Neural cell (in vitro differentiated cells): Measurements from ENCODE around the gene AHCTF1. TPM values are rescaled to one million over a fixed set of nuclear protein-coding genes. Genes with fewer than 3 reads are reported as not detected.

Experiments used
- H2AFZ ChIP-seq: fragments of 200-600, 300-800 bp; sonication (generic), shearing (Covaris generic); 2 replicates; pipeline ENCODE4 v1.6.0; 2014; ENCODE audit warnings: low read depth, mild to moderate bottlenecking, antibody characterized with exemption, low read length, moderate library complexity
- H3F3A ChIP-seq: fragments of 200-600 bp; shearing (Covaris generic); 2 replicates; pipeline ENCODE4 v1.6.1; 2016; ENCODE audit warnings: mild to moderate bottlenecking, moderate library complexity, mixed read lengths, antibody characterized with exemption, low read length; ENCODE audit not compliant: insufficient read depth, poor library complexity, severe bottlenecking
- H3K27ac ChIP-seq: fragments of 200-600, 300-800 bp; sonication (generic), shearing (Covaris generic); 2 replicates; pipeline ENCODE4 v1.5.1; 2014; ENCODE audit warnings: mild to moderate bottlenecking, low read length, moderate library complexity
- H3K27me3 ChIP-seq: fragments of 300-800, 200-600 bp; sonication (generic), shearing (Covaris generic); 2 replicates; pipeline ENCODE4 v1.6.0; 2014; ENCODE audit warnings: mild to moderate bottlenecking, low read depth, low read length, moderate library complexity; ENCODE audit not compliant: insufficient read depth
- H3K36me3 ChIP-seq: fragments of 300-800, 200-600 bp; sonication (generic), shearing (Covaris generic); 2 replicates; pipeline ENCODE4 v1.5.1; 2014; ENCODE audit warnings: mild to moderate bottlenecking, antibody characterized with exemption, low read length, moderate library complexity; ENCODE audit not compliant: insufficient read depth
- H3K4me2 ChIP-seq: fragments of 300-800, 200-600 bp; sonication (generic), shearing (Covaris generic); 2 replicates; pipeline ENCODE4 v1.6.0; 2014; ENCODE audit warnings: mild to moderate bottlenecking, low read length
- H3K4me3 ChIP-seq: fragments of 300-800, 200-600 bp; sonication (generic), shearing (Covaris generic); 2 replicates; pipeline ENCODE4 v1.5.1; 2014; ENCODE audit warnings: mild to moderate bottlenecking, low read length, moderate library complexity
- H3K79me2 ChIP-seq: fragments of 200-600 bp; shearing (Covaris generic); replicated peaks from 2 replicates; pipeline ENCODE4 v1.6.0; 2014; ENCODE audit warnings: mild to moderate bottlenecking, low read length, moderate library complexity; ENCODE audit not compliant: insufficient read depth
- H3K9ac ChIP-seq: fragments of 300-800, 200-600 bp; sonication (generic), shearing (Covaris generic); 2 replicates; pipeline ENCODE4 v1.6.1; 2016; ENCODE audit warnings: mild to moderate bottlenecking, low read length, mixed read lengths
- H3K9me2 ChIP-seq: fragments of 200-600 bp; shearing (Covaris generic); 2 replicates; pipeline ENCODE4 v1.6.1; 2016; ENCODE audit warnings: mild to moderate bottlenecking, low read length, mixed read lengths; ENCODE audit not compliant: insufficient read depth
- H3K9me3 ChIP-seq: fragments of 200-600, 300-800 bp; sonication (generic), shearing (Covaris generic); 2 replicates; pipeline ENCODE4 v1.6.1; 2016; ENCODE audit warnings: mild to moderate bottlenecking, mixed run types, low read length, moderate library complexity, mixed read lengths
- H4K20me1 ChIP-seq: fragments of 200-600 bp; shearing (Covaris generic); 2 replicates; pipeline ENCODE4 v1.6.1; 2016; ENCODE audit warnings: mild to moderate bottlenecking, mixed run types; ENCODE audit not compliant: insufficient read depth
- CTCF ChIP-seq: fragments of 450-650 bp; IDR thresholded peaks from 2 replicates; pipeline ENCODE4 v1.5.1; 2014; ENCODE audit warnings: antibody characterized with exemption, mild to moderate bottlenecking, moderate library complexity; ENCODE audit not compliant: poor library complexity, severe bottlenecking
- EP300 ChIP-seq: fragments of 450-650 bp; conservative IDR thresholded peaks from 2 replicates; pipeline ENCODE4 v1.6.1; 2014; ENCODE audit warnings: antibody characterized with exemption, mild to moderate bottlenecking, moderate library complexity; ENCODE audit not compliant: poor library complexity, severe bottlenecking
- EZH2 ChIP-seq: fragments of 200-600, 300-800 bp; shearing (Covaris generic), sonication (generic); IDR thresholded peaks from 2 replicates; pipeline ENCODE4 v1.6.1; 2014; ENCODE audit warnings: antibody characterized with exemption, low read length, borderline replicate concordance, mild to moderate bottlenecking; ENCODE audit not compliant: insufficient read depth, poor library complexity, severe bottlenecking
- MXI1 ChIP-seq: fragments of 450-650 bp; conservative IDR thresholded peaks from 2 replicates; pipeline ENCODE4 v1.6.1; 2014; ENCODE audit warnings: antibody characterized with exemption, mild to moderate bottlenecking; ENCODE audit not compliant: poor library complexity, severe bottlenecking
- POLR2AphosphoS5 ChIP-seq: IDR thresholded peaks from 2 replicates; pipeline ENCODE4 v1.6.1; 2012
- RAD21 ChIP-seq: fragments of 450-650 bp; conservative IDR thresholded peaks from 2 replicates; pipeline ENCODE4 v1.6.1; 2014; ENCODE audit warnings: antibody characterized with exemption, mild to moderate bottlenecking, moderate library complexity
- REST ChIP-seq: IDR thresholded peaks from 2 replicates; pipeline ENCODE4 v1.6.1; 2012; ENCODE audit warnings: borderline replicate concordance
- SMC3 ChIP-seq: fragments of 450-650 bp; conservative IDR thresholded peaks from 2 replicates; pipeline ENCODE4 v1.6.1; 2014; ENCODE audit warnings: antibody characterized with exemption, mild to moderate bottlenecking, moderate library complexity; ENCODE audit not compliant: poor library complexity
- TAF1 ChIP-seq: IDR thresholded peaks from 2 replicates; pipeline ENCODE4 v1.6.1; 2012; ENCODE audit warnings: low read depth
- polyA plus RNA-seq: library from polyadenylated mRNA; depleted of rRNA; stranded (reverse); fragments of >200 nt; gene quantifications from 2 replicates; pipeline ENCODE4 v1.2.3, GENCODE V29; 2014

AHCTF1 gene
- polyA plus RNA-seq, 1 donor from 2014 or later: 27.1 TPM

- TF ChIP-seq SMC3 (peak; percentile 50), CTCF (peak; percentile 62), POLR2AphosphoS5 (no peak), MXI1 (no peak), EP300 (no peak), TAF1 (no peak), REST (no peak), RAD21 (peak; percentile 67), EZH2 (no peak)
- Histone ChIP-seq H3K27ac (no peak overlapping the region), H3K36me3 (no peaks in the 10 kb centered on the region), H4K20me1 (no peaks in the 10 kb centered on the region), H2AFZ (no peak overlapping the region), H3K79me2 (no peaks in the 10 kb centered on the region), H3K4me3 (no peak overlapping the region), H3F3A (no peaks in the 10 kb centered on the region), H3K9ac (no peak overlapping the region), H3K9me2 (no peaks in the 10 kb centered on the region), H3K27me3 (no peaks in the 10 kb centered on the region), H3K9me3 (no peaks in the 10 kb centered on the region), H3K4me2 (no peak overlapping the region)
Observed at GRCh38 chr1:246907472-246907871, 24.3 kb downstream of the AHCTF1 start.

DNA sequence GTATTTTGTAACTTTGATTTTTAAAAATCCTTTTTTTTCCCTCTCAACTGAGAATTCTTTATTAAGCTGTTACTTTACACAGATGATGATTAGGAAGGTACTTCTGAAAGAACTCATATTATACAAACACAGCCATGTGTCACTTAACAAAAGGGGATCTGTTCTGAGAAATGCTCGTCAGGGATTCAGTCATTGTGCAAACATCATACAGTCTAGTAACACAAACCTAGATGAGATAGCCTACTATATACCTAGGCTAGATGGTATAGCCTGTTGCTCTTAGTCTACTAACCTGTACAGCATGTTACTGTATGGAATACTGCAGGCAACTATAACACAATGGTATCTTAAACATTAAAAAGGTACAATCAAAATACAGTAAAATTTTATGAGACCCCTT lies 24.9 kb downstream of the AHCTF1 start:
- no peaks in the 10 kb centered on the region for H3K79me2 ChIP-seq
- no peaks in the 10 kb centered on the region for H3K9me3 ChIP-seq
- H3K9ac ChIP-seq: no peak overlapping the region
- no peak overlapping the region for H3K4me2 ChIP-seq
- H3F3A ChIP-seq: no peaks in the 10 kb centered on the region
- no peak overlapping the region for H3K4me3 ChIP-seq
- TF ChIP-seq TAF1 (no peak), RAD21 (no peak), REST (no peak), MXI1 (no peak), EZH2 (no peak), CTCF (no peak), POLR2AphosphoS5 (no peak), EP300 (no peak), SMC3 (no peak)
- H3K27me3 ChIP-seq: no peaks in the 10 kb centered on the region
- no peak overlapping the region for H2AFZ ChIP-seq
- H4K20me1 ChIP-seq: no peaks in the 10 kb centered on the region
- no peak overlapping the region for H3K27ac ChIP-seq
- H3K9me2 ChIP-seq: no peaks in the 10 kb centered on the region
- H3K36me3 ChIP-seq: no peaks in the 10 kb centered on the region
